Left ventricle myocardium inferior (tissue), 1 donor: ENCODE data around the gene KLK10. TPM values are rescaled to one million over a fixed set of nuclear protein-coding genes. Genes with fewer than 3 reads are reported as not detected.

Experiments used
- DNase-seq: peaks from one replicate; pipeline ENCODE4 v3.0.0-alpha.2; 2020
- H3K27ac ChIP-seq: fragments of 200-600 bp; replicated peaks from 2 replicates; pipeline ENCODE4 v1.8.0; 2021
- H3K27me3 ChIP-seq: fragments of 200-600 bp; 2 replicates; pipeline ENCODE4 v1.8.0; 2021; ENCODE audit warnings: low read depth
- H3K36me3 ChIP-seq: fragments of 200-600 bp; 2 replicates; pipeline ENCODE4 v1.8.0; 2021
- H3K4me1 ChIP-seq: fragments of 200-600 bp; 2 replicates; pipeline ENCODE4 v1.8.0; 2021
- H3K4me3 ChIP-seq: fragments of 200-600 bp; 2 replicates; pipeline ENCODE4 v1.8.0; 2021; ENCODE audit warnings: mild to moderate bottlenecking, moderate library complexity
- H3K9me3 ChIP-seq: fragments of 200-600 bp; replicated peaks from 2 replicates; pipeline ENCODE4 v1.8.0; 2021
- CTCF ChIP-seq: fragments of 200-600 bp; IDR thresholded peaks from 2 replicates; pipeline ENCODE4 v1.8.0; 2021; ENCODE audit warnings: antibody characterized with exemption, mild to moderate bottlenecking, borderline replicate concordance
- intact Hi-C: fragments of 100-400 bp; cut with micrococcal nuclease; formaldehyde crosslinking; loops from one replicate; pipeline ENCODE4 v1.11.0; 2022
- total RNA-seq: library from RNA; stranded (reverse); fragmentation: NEBNext Ultra II Directional; extraction: Animal tissue kit (Norgen Biotek cat#: 25700); gene quantifications from one replicate; pipeline ENCODE4 v1.2.1, GENCODE V29; 2021
- donor health status: DM: no; HTN: yes; CAD: no; lungs with severe emphysema.

The KLK10 gene
- total RNA-seq, 1 donor from 2014 or later: not detected

GRCh38 chr19:51060973-51061372 is 41.5 kb upstream of the KLK10 start:
- Histone ChIP-seq H3K27ac (no peak overlapping the region), H3K4me1 (peaks cover 14% of the 10 kb centered on the region), H3K36me3 (no peaks in the 10 kb centered on the region), H3K27me3 (peaks cover 61% of the 10 kb centered on the region), H3K9me3 (no peaks in the 10 kb centered on the region), H3K4me3 (no peak overlapping the region)
- no peak for DNase-seq
- intact Hi-C loops: no loop called here
- TF ChIP-seq CTCF: no peak

GRCh38 chr19:51060336-51060735 is 40.8 kb upstream of the KLK10 start:
- Histone ChIP-seq H3K4me3 (no peak overlapping the region), H3K36me3 (no peaks in the 10 kb centered on the region), H3K9me3 (no peaks in the 10 kb centered on the region), H3K27ac (no peak overlapping the region), H3K4me1 (peaks cover 9% of the 10 kb centered on the region), H3K27me3 (peaks cover 57% of the 10 kb centered on the region)
- no peak for DNase-seq
- TF ChIP-seq CTCF: no peak
- intact Hi-C loops: no loop called here

- no peak overlapping the region for H3K4me3 ChIP-seq
- H3K36me3 ChIP-seq: no peaks in the 10 kb centered on the region
- intact Hi-C loops: no loop called here
- peaks cover 3% of the 10 kb centered on the region for H3K4me1 ChIP-seq
- no peak for DNase-seq
- H3K9me3 ChIP-seq: no peaks in the 10 kb centered on the region
- no peak overlapping the region for H3K27ac ChIP-seq
- H3K27me3 ChIP-seq: peaks cover 57% of the 10 kb centered on the region
- no peak for TF ChIP-seq CTCF
Observed at GRCh38 chr19:51059715-51060114, 40.2 kb upstream of the KLK10 start.

- DNase-seq: no peak
- Histone ChIP-seq H3K27me3 (peaks cover 51% of the 10 kb centered on the region), H3K27ac (no peak overlapping the region), H3K36me3 (no peaks in the 10 kb centered on the region), H3K9me3 (no peaks in the 10 kb centered on the region), H3K4me3 (no peak overlapping the region), H3K4me1 (no peaks in the 10 kb centered on the region)
- intact Hi-C loops: no loop called here
- no peak for TF ChIP-seq CTCF
Observed at GRCh38 chr19:51055866-51056265, 36.4 kb upstream of the KLK10 start.

GRCh38 chr19:51047031-51047335 is 27.5 kb upstream of the KLK10 start:
- no peaks in the 10 kb centered on the region for H3K4me1 ChIP-seq
- H3K27ac ChIP-seq: no peak overlapping the region
- H3K4me3 ChIP-seq: no peak overlapping the region
- peaks cover 21% of the 10 kb centered on the region for H3K27me3 ChIP-seq
- DNase-seq: no peak
- peaks cover 6% of the 10 kb centered on the region for H3K9me3 ChIP-seq
- TF ChIP-seq CTCF: no peak
- no peaks in the 10 kb centered on the region for H3K36me3 ChIP-seq
- intact Hi-C loops: no loop called here

- H3K4me1 ChIP-seq: no peaks in the 10 kb centered on the region
- no peak overlapping the region for H3K27ac ChIP-seq
- no peak for TF ChIP-seq CTCF
- H3K9me3 ChIP-seq: no peaks in the 10 kb centered on the region
- H3K4me3 ChIP-seq: no peak overlapping the region
- no peaks in the 10 kb centered on the region for H3K36me3 ChIP-seq
- peaks cover 13% of the 10 kb centered on the region for H3K27me3 ChIP-seq
- intact Hi-C loops: no loop called here
- no peak for DNase-seq
Observed at GRCh38 chr19:51044327-51044726, 24.8 kb upstream of the KLK10 start.
